DOHH2 (cell line): ENCODE data around the gene LENG1.

Experiments used
- CTCF ChIP-seq: fragments of 200-600 bp; sonication (generic); IDR thresholded peaks from one replicate; pipeline ENCODE4 v1.5.1; 2014; ENCODE audit warnings: antibody characterized with exemption, mild to moderate bottlenecking, low read depth, low read length; ENCODE audit not compliant: poor library complexity, severe bottlenecking
- EZH2phosphoT487 ChIP-seq: fragments of 200-600 bp; sonication (generic); IDR thresholded peaks from 2 replicates; pipeline ENCODE4 v1.6.1; 2017; ENCODE audit warnings: borderline replicate concordance, mild to moderate bottlenecking, antibody characterized with exemption, low read length, moderate library complexity, mixed read lengths

GRCh38 chr19:54196536-54196935 lies 37.0 kb upstream of the LENG1 start:
- TF ChIP-seq CTCF: no peak
- no peak for TF ChIP-seq EZH2phosphoT487
